D721Med (cell line): ENCODE measurements around the gene FYB2.

Experiments used
- DNase-seq: peaks from one replicate; pipeline ENCODE4 v3.0.0; 2011; ENCODE audit warnings: low spot score; ENCODE audit not compliant: insufficient read length
- FAIRE-seq: peaks from 2 replicates; lab custom pipeline; 2011; peaks lifted over from hg19 to GRCh38; lab: Jason Lieb, UNC
- CTCF ChIP-seq: IDR thresholded peaks from 2 replicates; pipeline ENCODE4 v1.5.1; 2012; ENCODE audit warnings: mild to moderate bottlenecking, control low read depth; ENCODE audit not compliant: insufficient read depth; ENCODE audit errors: missing control alignments

The FYB2 gene

GRCh38 chr1:56707379-56707778 is 111.8 kb downstream of the FYB2 start:
- FAIRE-seq = no peak
- TF ChIP-seq CTCF = no peak
- no peak for DNase-seq

- no peak for FAIRE-seq
These were observed 115.5 kb downstream of the FYB2 start for GRCh38 chr1:56703747-56704146.

GRCh38 chr1:56696663-56697062 is 122.5 kb downstream of the FYB2 start:
- no peak for TF ChIP-seq CTCF
- DNase-seq (no peak), FAIRE-seq (no peak)

More at GRCh38 chr1:56703747-56704146, 115.5 kb downstream of the FYB2 start:
- no peak for TF ChIP-seq CTCF
- DNase-seq = no peak

- TF ChIP-seq CTCF = no peak
- FAIRE-seq (no peak), DNase-seq (no peak)
These were observed 130.6 kb downstream of the FYB2 start for GRCh38 chr1:56688522-56689026.

GRCh38 chr1:56686169-56686568 is 133.0 kb downstream of the FYB2 start:
- FAIRE-seq = no peak
- TF ChIP-seq CTCF = no peak
- no peak for DNase-seq

GRCh38 chr1:56683569-56683968 is 135.6 kb downstream of the FYB2 start:
- DNase-seq (no peak), FAIRE-seq (no peak)
- no peak for TF ChIP-seq CTCF

- no peak for FAIRE-seq
- no peak for TF ChIP-seq CTCF
- DNase-seq = no peak
These were observed 142.6 kb downstream of the FYB2 start for GRCh38 chr1:56676571-56677035.
